Sigmoid colon (tissue), 7 donors: ENCODE data around the gene UVRAG. TPM values are rescaled to one million over a fixed set of nuclear protein-coding genes. Genes with fewer than 3 reads are reported as not detected.

Source experiments
- DNase-seq: peaks from one replicate; pipeline ENCODE4 v3.0.0-alpha.2; 2019
- H3K27ac ChIP-seq, 4 donors: fragments of 200-600 bp; sonication (generic); one replicate each; pipeline ENCODE4 v1.5.1; 2016 to 2019; ENCODE audit warnings: mild to moderate bottlenecking in 1 of 4
- H3K27me3 ChIP-seq, 3 donors: fragments of 200-600 bp; sonication (generic); one replicate each; pipeline ENCODE4 v1.5.1; 2019; ENCODE audit warnings: mild to moderate bottlenecking in 1 of 3
- H3K36me3 ChIP-seq, 4 donors: fragments of 200-600 bp; sonication (generic); one replicate each; pipeline ENCODE4 v1.5.1; 2016 to 2019
- H3K4me1 ChIP-seq, 4 donors: fragments of 200-600 bp; sonication (generic); one replicate each; pipeline ENCODE4 v1.5.1; 2017 to 2019
- H3K4me3 ChIP-seq, 4 donors: fragments of 200-600 bp; sonication (generic); one replicate each; pipeline ENCODE4 v1.5.1; 2017 to 2019; ENCODE audit warnings: mild to moderate bottlenecking in 2 of 4, moderate library complexity in 1 of 4
- H3K9me3 ChIP-seq, 4 donors: fragments of 200-600 bp in 3 of 4; sonication (generic) in 3 of 4; one replicate each; pipeline versions ENCODE4 v1.5.1 to v1.6.1; 2013 to 2019
- EP300 ChIP-seq, 4 donors: sonication (generic); formaldehyde crosslinking; IDR thresholded peaks; one replicate each; pipeline ENCODE4 v1.6.1; 2017; ENCODE audit warnings: antibody characterized with exemption in 4 of 4
- POLR2A ChIP-seq, 2 donors: fragments of 450-650 bp; IDR thresholded peaks; one replicate each; pipeline ENCODE4 v1.6.1; 2016; ENCODE audit warnings: antibody characterized with exemption in 2 of 2, mild to moderate bottlenecking in 2 of 2, moderate library complexity in 2 of 2
- POLR2AphosphoS5 ChIP-seq, 4 donors: sonication (generic); formaldehyde crosslinking; IDR thresholded peaks; one replicate each; pipeline ENCODE4 v1.6.1; 2017; ENCODE audit warnings: antibody characterized with exemption in 4 of 4
- WGBS, 2 donors: extraction: QIAGEN DNeasy Blood & Tissue Kit; methylation state at CpG; one replicate each; pipeline ENCODE4 v1.1.7; 2013; 5-methylcytosine and 5-hydroxymethylcytosine counted together
- intact Hi-C: fragments of 100-400 bp; cut with DNase I; formaldehyde crosslinking; loops from one replicate; pipeline ENCODE4 v1.15.1; 2023
- polyA plus RNA-seq, 3 donors: library from polyadenylated mRNA; stranded (reverse); fragments of 200-250 nt; gene quantifications; one replicate each; pipeline ENCODE4 v1.2.3, GENCODE V29; 2013
- total RNA-seq, 4 donors: library from RNA; depleted of rRNA; stranded (reverse); fragments of >200 nt; gene quantifications; one replicate each; pipeline ENCODE4 v1.1.0, GENCODE V29; 2016
- TF ChIP-seq, protein P1 (sequence below), 4 experiments: fragments of 450-650 bp in 3 of 4; fragments of 200-600 bp in 1 of 4; IDR thresholded peaks; one replicate each; pipeline ENCODE4 v1.5.1; 2016 to 2019; ENCODE audit warnings: antibody characterized with exemption in 4 of 4, mild to moderate bottlenecking in 3 of 4, moderate library complexity in 2 of 4
- donor health status: healthy with polysubstance abuse.
- donor health status: Bipolar disorder and iron deficiency.
- donor health status: healthy.

The UVRAG gene
- total and polyA plus RNA-seq, 7 donors, result 4.9 to 43.2 (median 29.3) TPM

DNA sequence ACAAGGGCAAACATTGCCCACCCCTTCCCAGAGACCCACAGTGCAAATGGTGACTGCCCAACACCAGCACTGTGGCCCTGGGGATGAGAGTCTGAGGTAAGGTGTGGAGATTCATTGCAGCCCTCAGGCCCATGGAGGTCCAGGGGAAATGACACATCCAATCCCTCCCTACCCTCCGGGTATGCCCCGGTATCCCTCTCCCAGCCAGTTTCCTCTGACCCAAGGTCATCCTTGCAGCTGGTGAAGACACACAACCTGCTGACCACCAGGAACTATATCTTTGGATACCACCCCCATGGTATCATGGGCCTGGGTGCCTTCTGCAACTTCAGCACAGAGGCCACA is 18.9 kb upstream of the UVRAG start:
- 87 to 97% methylated on average over 2 of the region's 2 CpGs for WGBS, 2 donors
- no peak for DNase-seq
- intact Hi-C loops, result loop anchor here (10.0 kb wide), 1 partner anchor 519 kb away; no protein-coding TSS in a partner anchor

DNA sequence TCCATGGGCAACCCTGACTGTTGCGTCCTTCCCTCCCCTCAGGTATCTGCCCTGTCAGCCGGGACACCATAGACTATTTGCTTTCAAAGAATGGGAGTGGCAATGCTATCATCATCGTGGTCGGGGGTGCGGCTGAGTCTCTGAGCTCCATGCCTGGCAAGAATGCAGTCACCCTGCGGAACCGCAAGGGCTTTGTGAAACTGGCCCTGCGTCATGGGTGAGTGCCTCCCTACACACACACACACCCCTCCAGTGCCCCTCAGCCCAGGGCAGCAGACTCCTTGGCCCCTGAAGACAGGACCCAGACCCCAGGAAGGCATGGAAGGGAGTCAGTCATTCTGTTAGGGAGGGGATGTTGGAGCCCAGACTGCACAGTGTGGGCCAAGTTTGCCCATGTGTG is 17.9 kb upstream of the UVRAG start:
- H3K9me3 ChIP-seq, result no peaks in the 10 kb centered on the region
- H3K4me1 ChIP-seq, result no peaks in the 10 kb centered on the region
- no peak for TF ChIP-seq POLR2A (IDR thresholded peaks at IDR 0.05)
- no peak for TF ChIP-seq POLR2AphosphoS5 (IDR thresholded peaks at IDR 0.05)
- TF ChIP-seq EP300 (IDR thresholded peaks at IDR 0.05), result no peak
- TF ChIP-seq, protein P1, sequence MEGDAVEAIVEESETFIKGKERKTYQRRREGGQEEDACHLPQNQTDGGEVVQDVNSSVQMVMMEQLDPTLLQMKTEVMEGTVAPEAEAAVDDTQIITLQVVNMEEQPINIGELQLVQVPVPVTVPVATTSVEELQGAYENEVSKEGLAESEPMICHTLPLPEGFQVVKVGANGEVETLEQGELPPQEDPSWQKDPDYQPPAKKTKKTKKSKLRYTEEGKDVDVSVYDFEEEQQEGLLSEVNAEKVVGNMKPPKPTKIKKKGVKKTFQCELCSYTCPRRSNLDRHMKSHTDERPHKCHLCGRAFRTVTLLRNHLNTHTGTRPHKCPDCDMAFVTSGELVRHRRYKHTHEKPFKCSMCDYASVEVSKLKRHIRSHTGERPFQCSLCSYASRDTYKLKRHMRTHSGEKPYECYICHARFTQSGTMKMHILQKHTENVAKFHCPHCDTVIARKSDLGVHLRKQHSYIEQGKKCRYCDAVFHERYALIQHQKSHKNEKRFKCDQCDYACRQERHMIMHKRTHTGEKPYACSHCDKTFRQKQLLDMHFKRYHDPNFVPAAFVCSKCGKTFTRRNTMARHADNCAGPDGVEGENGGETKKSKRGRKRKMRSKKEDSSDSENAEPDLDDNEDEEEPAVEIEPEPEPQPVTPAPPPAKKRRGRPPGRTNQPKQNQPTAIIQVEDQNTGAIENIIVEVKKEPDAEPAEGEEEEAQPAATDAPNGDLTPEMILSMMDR (IDR thresholded peaks at IDR 0.05), result no peak
- WGBS, 2 donors, result 77 to 83% methylated on average over 8 of the region's 8 CpGs
- DNase-seq, result no peak
- intact Hi-C loops, result loop anchor here (10.0 kb wide), 1 partner anchor 518 kb away; no protein-coding TSS in a partner anchor
- H3K27me3 ChIP-seq, result no peaks in the 10 kb centered on the region
- H3K36me3 ChIP-seq, result no peaks in the 10 kb centered on the region
- H3K27ac ChIP-seq, result no peak overlapping the region
- no peak overlapping the region for H3K4me3 ChIP-seq

More for the DNA sequence above, 18.9 kb upstream of the UVRAG start:
- H3K36me3 ChIP-seq, result no peaks in the 10 kb centered on the region
- H3K4me3 ChIP-seq, result no peak overlapping the region
- H3K27me3 ChIP-seq, result no peaks in the 10 kb centered on the region
- H3K27ac ChIP-seq, result no peak overlapping the region
- no peak for TF ChIP-seq POLR2AphosphoS5 (IDR thresholded peaks at IDR 0.05)
- TF ChIP-seq POLR2A (IDR thresholded peaks at IDR 0.05), result no peak
- no peak for TF ChIP-seq EP300 (IDR thresholded peaks at IDR 0.05)
- TF ChIP-seq, protein P1 (IDR thresholded peaks at IDR 0.05), result no peak
- no peaks in the 10 kb centered on the region for H3K4me1 ChIP-seq
- no peaks in the 10 kb centered on the region for H3K9me3 ChIP-seq

DNA sequence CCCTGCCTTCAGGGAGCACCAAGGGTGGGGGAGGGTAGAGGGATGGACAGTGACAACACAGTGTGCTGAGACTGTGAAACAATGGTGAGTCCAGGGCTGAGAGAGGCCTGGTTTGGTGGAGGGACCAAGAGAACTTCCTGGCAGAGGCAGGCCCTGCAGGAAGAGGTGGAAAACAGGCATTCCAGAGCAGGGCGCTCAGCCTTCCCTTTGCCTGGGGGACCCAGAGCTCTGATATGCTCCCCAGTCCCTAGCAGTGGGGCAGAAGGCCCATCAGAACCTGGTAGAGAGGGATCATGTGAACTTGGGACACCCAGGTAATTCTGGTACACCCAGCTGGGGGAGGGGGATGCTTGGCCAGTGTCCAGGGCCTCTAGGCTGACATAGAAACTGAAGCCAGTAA is 17.2 kb upstream of the UVRAG start:
- Histone ChIP-seq H3K36me3 (no peaks in the 10 kb centered on the region), H3K9me3 (no peaks in the 10 kb centered on the region), H3K4me1 (no peaks in the 10 kb centered on the region), H3K27ac (no peak overlapping the region), H3K27me3 (no peaks in the 10 kb centered on the region), H3K4me3 (no peak overlapping the region)
- 95 to 100% methylated on average over 1 of the region's 1 CpG for WGBS, 2 donors
- intact Hi-C loops, result loop anchor here (10.0 kb wide), 1 partner anchor 517 kb away; no protein-coding TSS in a partner anchor
- TF ChIP-seq, protein P1 (IDR thresholded peaks at IDR 0.05), result no peak
- no peak for TF ChIP-seq POLR2A (IDR thresholded peaks at IDR 0.05)
- TF ChIP-seq POLR2AphosphoS5 (IDR thresholded peaks at IDR 0.05), result no peak
- TF ChIP-seq EP300 (IDR thresholded peaks at IDR 0.05), result no peak
- DNase-seq, result no peak

DNA sequence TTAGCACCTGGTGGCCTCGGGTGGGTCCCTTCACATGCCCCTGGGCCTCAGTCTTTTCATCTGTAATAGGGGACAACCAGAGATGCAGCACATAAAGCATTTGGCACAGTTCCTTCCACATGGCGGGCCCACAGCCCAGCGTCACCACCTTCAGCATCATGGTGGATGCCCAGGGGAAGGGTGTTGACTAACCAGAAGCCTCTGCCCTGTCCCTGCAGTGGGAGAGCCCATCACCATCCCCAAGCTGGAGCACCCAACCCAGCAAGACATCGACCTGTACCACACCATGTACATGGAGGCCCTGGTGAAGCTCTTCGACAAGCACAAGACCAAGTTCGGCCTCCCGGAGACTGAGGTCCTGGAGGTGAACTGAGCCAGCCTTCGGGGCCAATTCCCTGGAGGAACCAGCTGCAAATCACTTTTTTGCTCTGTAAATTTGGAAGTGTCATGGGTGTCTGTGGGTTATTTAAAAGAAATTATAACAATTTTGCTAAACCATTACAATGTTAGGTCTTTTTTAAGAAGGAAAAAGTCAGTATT is 14.8 kb upstream of the UVRAG start:
- Histone ChIP-seq H3K9me3 (no peaks in the 10 kb centered on the region), H3K4me3 (no peak overlapping the region), H3K27me3 (no peaks in the 10 kb centered on the region), H3K36me3 (no peaks in the 10 kb centered on the region), H3K27ac (no peak overlapping the region), H3K4me1 (no peaks in the 10 kb centered on the region)
- WGBS, 2 donors, result 95 to 96% methylated on average over 8 of the region's 8 CpGs
- TF ChIP-seq, protein P1 (IDR thresholded peaks at IDR 0.05), result no peak
- no peak for TF ChIP-seq EP300 (IDR thresholded peaks at IDR 0.05)
- no peak for TF ChIP-seq POLR2A (IDR thresholded peaks at IDR 0.05)
- no peak for TF ChIP-seq POLR2AphosphoS5 (IDR thresholded peaks at IDR 0.05)
- DNase-seq, result no peak
- intact Hi-C loops, result no loop called here
